GM12875 (cell line): Measurements from ENCODE around the gene PPFIA2.
"Not testable (repeated sequence)": the region's sequence is repeated elsewhere in the genome, so short reads cannot be mapped to it uniquely, and the experiment has no call there.

Source experiments
- H3K4me3 ChIP-seq: one replicate; pipeline ENCODE4 v1.5.1; 2011; ENCODE audit warnings: low read depth, low read length, control low read depth
- TF ChIP-seq, protein P1 (sequence below): IDR thresholded peaks from 2 replicates; pipeline ENCODE4 v1.5.1; 2011; ENCODE audit warnings: low read depth, mild to moderate bottlenecking, control low read depth, inconsistent platforms, low read length, moderate library complexity, borderline replicate concordance; ENCODE audit not compliant: insufficient read depth

PPFIA2 gene

DNA sequence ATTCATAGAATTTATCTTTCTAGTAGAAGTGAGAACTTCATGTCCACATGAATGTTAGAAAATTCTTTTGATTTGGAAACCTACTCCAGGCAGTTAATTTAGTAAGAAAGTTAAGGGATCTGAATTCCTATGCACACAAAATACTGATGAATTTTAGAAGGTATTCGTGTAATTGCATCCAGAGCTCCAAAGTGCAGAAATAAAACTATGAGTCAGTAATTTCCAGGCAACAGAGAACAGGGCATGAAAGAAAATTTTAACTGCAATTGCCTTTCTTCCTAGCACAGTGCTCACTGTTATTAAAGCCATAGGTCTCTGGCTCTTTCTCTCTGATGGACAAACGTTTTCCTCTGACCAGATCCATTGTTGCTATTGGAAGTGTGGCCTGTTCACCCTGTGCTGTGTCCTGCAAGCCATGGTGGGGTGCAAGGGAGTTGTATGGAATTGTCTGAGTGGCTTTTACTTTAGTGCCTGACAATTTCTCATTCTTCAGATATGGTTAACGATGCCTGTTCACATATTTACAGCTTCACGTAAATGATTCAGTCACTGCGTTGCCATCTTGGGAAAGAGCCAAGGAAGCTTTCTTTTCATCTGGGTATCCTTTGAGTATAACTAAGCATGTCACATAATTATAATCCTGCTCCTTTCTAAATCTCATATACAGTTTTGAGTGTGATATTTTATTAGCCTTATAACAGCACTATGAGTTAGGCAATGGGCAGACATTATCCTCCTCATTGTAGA lies 536.1 kb downstream of the PPFIA2 start:
- no peak overlapping the region for H3K4me3 ChIP-seq
- TF ChIP-seq, protein P1, sequence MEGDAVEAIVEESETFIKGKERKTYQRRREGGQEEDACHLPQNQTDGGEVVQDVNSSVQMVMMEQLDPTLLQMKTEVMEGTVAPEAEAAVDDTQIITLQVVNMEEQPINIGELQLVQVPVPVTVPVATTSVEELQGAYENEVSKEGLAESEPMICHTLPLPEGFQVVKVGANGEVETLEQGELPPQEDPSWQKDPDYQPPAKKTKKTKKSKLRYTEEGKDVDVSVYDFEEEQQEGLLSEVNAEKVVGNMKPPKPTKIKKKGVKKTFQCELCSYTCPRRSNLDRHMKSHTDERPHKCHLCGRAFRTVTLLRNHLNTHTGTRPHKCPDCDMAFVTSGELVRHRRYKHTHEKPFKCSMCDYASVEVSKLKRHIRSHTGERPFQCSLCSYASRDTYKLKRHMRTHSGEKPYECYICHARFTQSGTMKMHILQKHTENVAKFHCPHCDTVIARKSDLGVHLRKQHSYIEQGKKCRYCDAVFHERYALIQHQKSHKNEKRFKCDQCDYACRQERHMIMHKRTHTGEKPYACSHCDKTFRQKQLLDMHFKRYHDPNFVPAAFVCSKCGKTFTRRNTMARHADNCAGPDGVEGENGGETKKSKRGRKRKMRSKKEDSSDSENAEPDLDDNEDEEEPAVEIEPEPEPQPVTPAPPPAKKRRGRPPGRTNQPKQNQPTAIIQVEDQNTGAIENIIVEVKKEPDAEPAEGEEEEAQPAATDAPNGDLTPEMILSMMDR = no peak

DNA sequence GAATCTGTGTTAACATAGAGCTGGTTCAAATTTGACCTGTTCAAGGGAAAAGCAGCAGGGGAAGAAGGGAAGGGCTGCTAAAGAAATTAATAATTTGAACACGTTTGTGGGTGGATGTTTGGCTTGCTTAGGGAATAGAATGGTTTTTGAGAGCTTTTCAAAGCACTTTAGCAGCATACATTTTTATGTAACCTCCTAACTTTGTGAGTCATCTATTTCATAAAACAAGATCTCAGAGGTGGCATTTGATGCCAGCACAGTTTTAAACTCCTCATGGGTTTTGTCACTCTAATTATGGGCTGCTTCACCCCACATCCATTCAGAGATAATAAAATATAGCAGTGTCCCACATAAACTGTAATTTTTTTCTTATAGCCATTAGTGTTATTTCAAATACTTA lies 537.5 kb downstream of the PPFIA2 start:
- H3K4me3 ChIP-seq = no peak overlapping the region
- TF ChIP-seq, protein P1 = no peak

DNA sequence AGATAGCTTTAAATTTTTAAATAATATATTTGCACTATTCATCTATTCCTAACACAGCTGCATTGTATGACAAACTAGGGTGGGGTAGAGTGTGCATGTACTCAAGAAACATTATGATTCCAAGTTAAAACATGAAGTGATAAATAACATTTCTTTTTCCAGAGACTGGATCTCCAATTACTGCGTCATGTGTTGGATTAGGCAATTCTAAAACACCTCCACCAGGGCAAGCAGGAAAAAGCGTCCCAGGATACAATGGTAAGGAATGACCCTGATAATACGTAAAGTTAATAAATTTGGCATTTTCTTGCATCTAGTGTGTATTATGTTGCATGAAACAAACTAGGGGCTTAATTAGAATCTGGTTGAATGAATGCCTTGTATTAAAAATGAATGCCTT lies 542.4 kb downstream of the PPFIA2 start:
- TF ChIP-seq, protein P1 = no peak
- no peak overlapping the region for H3K4me3 ChIP-seq

DNA sequence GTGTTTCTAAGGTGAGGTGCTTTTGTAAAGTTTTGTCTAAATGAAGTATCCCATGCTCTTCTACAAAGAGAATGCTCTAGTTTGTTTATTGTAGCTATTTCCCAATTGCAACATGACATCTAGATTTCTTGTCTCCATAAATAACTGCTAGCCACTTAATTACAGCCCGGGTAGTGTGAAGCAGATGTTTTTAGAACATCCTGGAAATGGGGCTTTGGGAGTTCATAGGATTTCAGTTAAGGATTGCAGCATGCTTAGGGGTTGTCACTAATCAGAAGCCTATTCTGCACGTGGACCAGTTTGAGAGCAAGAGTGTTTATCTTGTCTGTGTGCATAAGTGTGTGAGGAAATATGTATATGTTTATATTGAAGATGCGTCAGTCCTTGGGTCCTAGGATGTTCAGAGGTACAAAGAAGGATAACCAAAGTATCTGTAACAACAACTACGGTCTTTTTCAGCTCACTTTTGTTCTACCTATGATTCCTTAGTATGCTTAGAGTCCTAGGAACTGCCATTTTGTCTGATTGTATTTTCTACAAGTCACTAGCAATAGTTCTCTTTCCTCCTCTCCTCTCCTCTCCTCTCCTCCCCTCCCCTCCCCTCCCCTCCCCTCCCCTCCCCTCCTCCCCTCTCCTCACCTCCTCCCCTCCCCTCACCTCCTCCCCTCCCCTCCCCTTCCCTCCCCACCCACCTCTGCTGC lies 546.0 kb downstream of the PPFIA2 start:
- H3K4me3 ChIP-seq = no peak overlapping the region
- TF ChIP-seq, protein P1 = no peak

DNA sequence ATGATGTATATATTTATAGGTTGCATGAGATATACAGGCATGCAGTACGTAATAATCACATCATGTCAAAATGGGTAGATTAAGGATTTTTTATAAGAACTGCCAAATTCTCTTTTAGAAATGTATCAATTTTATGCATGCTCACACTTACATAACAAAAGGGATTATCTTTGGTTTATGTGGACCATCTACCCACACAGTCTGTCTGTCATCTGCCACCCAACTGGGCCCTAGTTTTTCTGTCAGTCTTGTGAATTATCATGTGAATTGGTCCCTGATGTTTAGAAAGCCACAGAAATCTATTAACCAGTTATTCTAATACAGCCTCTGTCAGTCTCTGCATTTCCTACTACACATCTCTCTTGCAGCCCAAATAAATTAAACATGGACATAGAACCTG lies 547.8 kb downstream of the PPFIA2 start:
- H3K4me3 ChIP-seq = no peak overlapping the region
- TF ChIP-seq, protein P1 = no peak

DNA sequence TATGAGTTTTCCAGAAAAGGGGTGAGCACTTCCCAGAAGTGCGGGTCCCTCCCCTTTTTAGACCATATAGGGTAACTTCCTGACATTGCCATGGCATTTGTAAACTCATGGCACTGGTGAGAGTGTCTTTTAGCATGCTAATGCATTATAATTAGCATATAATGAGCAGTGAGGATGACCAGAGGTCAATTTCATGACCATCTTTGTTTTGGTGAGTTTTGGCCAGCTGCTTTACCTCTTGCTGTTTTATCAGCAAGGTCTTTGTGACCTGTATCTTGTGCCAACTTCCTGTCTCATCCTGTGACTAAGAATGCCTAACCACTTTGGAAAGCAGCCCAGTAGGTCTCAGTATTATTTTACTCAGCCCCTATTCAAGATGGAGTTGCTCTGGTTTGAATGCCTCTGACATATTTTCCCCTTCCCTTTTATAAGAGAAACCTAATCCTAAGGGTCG lies 549.4 kb downstream of the PPFIA2 start:
- H3K4me3 ChIP-seq = not testable (repeated sequence)

DNA sequence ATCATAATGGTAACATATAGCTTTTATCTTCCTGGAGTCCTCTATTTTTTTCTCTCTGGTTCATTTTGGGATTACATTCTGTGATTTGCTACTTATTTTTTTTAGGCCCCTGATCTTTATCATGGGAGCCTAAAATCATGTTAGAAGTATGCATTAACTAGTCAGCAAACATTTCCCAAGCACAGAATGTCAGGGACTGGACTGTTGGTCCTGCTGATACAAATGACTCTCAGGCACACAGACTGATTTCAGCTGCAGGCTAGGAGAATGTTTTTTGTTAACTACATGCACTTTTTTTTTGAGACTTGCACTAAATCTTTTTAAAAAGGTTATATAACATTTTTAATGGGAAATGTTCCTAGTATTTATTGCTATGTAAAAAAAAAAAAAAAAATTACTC lies 550.1 kb downstream of the PPFIA2 start:
- TF ChIP-seq, protein P1 = no peak
- H3K4me3 ChIP-seq = no peak overlapping the region
